A549 (cell line): Measurements from ENCODE around the gene DIP2A. TPM values are rescaled to one million over a fixed set of nuclear protein-coding genes. Genes with fewer than 3 reads are reported as not detected.

Experiments
- ATAC-seq, 2 experiments: fragments of 200-7000 bp in 1 of 2; fragments of >200 bp in 1 of 2; cut with Nextera tagmentation in 1 of 2; cut with Tn5 transposase in 1 of 2; 3 replicates each; pipeline versions ENCODE4 v1.8.0 to v1.9.1; 2018 to 2020; ENCODE audit warnings: mild to moderate bottlenecking in 1 of 2, moderate library complexity in 1 of 2
- CTCF ChIA-PET: fragments of 300-600 bp; sonication (Branson Sonifier 250); formaldehyde crosslinking; extraction: SDS; loops from one replicate; lab custom pipeline; 2021; ENCODE audit warnings: antibody characterized with exemption, inconsistent platforms; lab: Yijun Ruan, JAX
- POLR2A ChIA-PET: fragments of 350-600 bp; formaldehyde crosslinking; extraction: SDS; loops from one replicate; lab custom pipeline; 2021; ENCODE audit warnings: antibody characterized with exemption, inconsistent platforms; lab: Yijun Ruan, JAX
- DNase-seq, 2 experiments: peaks; one replicate each; pipeline versions ENCODE4 v3.0.0 to v3.0.0-alpha.2; 2011 to 2016; ENCODE audit warnings: low read depth in 1 of 2, low spot score in 1 of 2
- FAIRE-seq: peaks from 2 replicates; lab custom pipeline; 2011; peaks lifted over from hg19 to GRCh38; lab: Jason Lieb, UNC
- H3K27ac ChIP-seq, 2 experiments: fragments of >200 bp; sonication (Bioruptor Twin); formaldehyde crosslinking; 3 replicates each; pipeline ENCODE4 v1.5.1; 2016 to 2017
- H3K4me1 ChIP-seq: fragments of >200 bp; sonication (Bioruptor Twin); formaldehyde crosslinking; 3 replicates; pipeline ENCODE4 v1.6.1; 2016
- H3K4me2 ChIP-seq: fragments of >200 bp; sonication (Bioruptor Twin); formaldehyde crosslinking; 3 replicates; pipeline ENCODE4 v1.6.1; 2016
- H3K4me3 ChIP-seq: fragments of >200 bp; sonication (Bioruptor Twin); formaldehyde crosslinking; 3 replicates; pipeline ENCODE4 v1.5.1; 2016
- H3K9me3 ChIP-seq: fragments of >200 bp; sonication (Bioruptor Twin); formaldehyde crosslinking; 3 replicates; pipeline ENCODE4 v1.6.1; 2016
- FOXS1 ChIP-seq: fragments of 250-450 bp; sonication (Bioruptor Pico); IDR thresholded peaks from 2 replicates; pipeline ENCODE4 v1.5.0; 2020; ENCODE audit warnings: mild to moderate bottlenecking, moderate library complexity
- GATA3 ChIP-seq: IDR thresholded peaks from 2 replicates; pipeline ENCODE4 v1.6.1; 2012; ENCODE audit warnings: borderline replicate concordance
- JUN ChIP-seq, 2 experiments: fragments of >200 bp; sonication (Bioruptor Twin); formaldehyde crosslinking; IDR thresholded peaks; 2 replicates in 1 of 2; 3 replicates in 1 of 2; pipeline ENCODE4 v1.6.1; 2016 to 2017
- JUNB ChIP-seq: fragments of >200 bp; sonication (Bioruptor Twin); formaldehyde crosslinking; IDR thresholded peaks from 2 replicates; pipeline ENCODE4 v1.6.1; 2016
- MAZ ChIP-seq: fragments of 150-350 bp; IDR thresholded peaks from 2 replicates; pipeline ENCODE4 v1.6.1; 2014; ENCODE audit warnings: antibody characterized with exemption, low read depth, low read length, borderline replicate concordance
- NPAS2 ChIP-seq: fragments of 250-450 bp; sonication (Bioruptor Pico); IDR thresholded peaks from 2 replicates; pipeline ENCODE4 v1.8.0; 2022; ENCODE audit warnings: mild to moderate bottlenecking, moderate library complexity, borderline replicate concordance
- POLR2A ChIP-seq: IDR thresholded peaks from 2 replicates; pipeline ENCODE4 v1.6.1; 2012; ENCODE audit warnings: mild to moderate bottlenecking, low read length
- POLR2AphosphoS2 ChIP-seq: conservative IDR thresholded peaks from 2 replicates; pipeline ENCODE4 v1.6.1; 2012; ENCODE audit warnings: low read length, improper control_type of control experiment, inconsistent platforms
- RAD21 ChIP-seq, 2 experiments: fragments of >200 bp in 1 of 2; sonication (Bioruptor Twin) in 1 of 2; formaldehyde crosslinking in 1 of 2; IDR thresholded peaks in 1 of 2; conservative IDR thresholded peaks in 1 of 2; 2 replicates in 1 of 2; 3 replicates in 1 of 2; pipeline ENCODE4 v1.6.1; 2012 to 2018; ENCODE audit warnings: inconsistent platforms in 1 of 2
- RCOR1 ChIP-seq: fragments of 150-350 bp; IDR thresholded peaks from 2 replicates; pipeline ENCODE4 v1.6.1; 2014; ENCODE audit warnings: antibody characterized with exemption, low read length, low read depth
- RFX5 ChIP-seq: fragments of 450-650 bp; IDR thresholded peaks from 2 replicates; pipeline ENCODE4 v1.7.1; 2014; ENCODE audit warnings: antibody characterized with exemption, mild to moderate bottlenecking, moderate library complexity
- RNF2 ChIP-seq: fragments of 200-600 bp; sonication (generic); IDR thresholded peaks from 2 replicates; pipeline ENCODE4 v1.6.1; 2016; ENCODE audit warnings: low read depth, mild to moderate bottlenecking, antibody characterized with exemption, moderate library complexity, borderline replicate concordance
- SMC3 ChIP-seq: fragments of >200 bp; sonication (Bioruptor Twin); formaldehyde crosslinking; IDR thresholded peaks from 3 replicates; pipeline ENCODE4 v1.6.1; 2018; ENCODE audit warnings: inconsistent platforms
- ZC3H11A ChIP-seq: fragments of 450-650 bp; IDR thresholded peaks from 2 replicates; pipeline ENCODE4 v1.6.1; 2014; ENCODE audit warnings: antibody characterized with exemption, mild to moderate bottlenecking
- WGBS: methylation state at CpG from one replicate; pipeline ENCODE4 v1.1.6; 2017; ENCODE audit errors: missing lambda C conversion rate; 5-methylcytosine and 5-hydroxymethylcytosine counted together
- polyA plus RNA-seq, 4 experiments: library from polyadenylated mRNA; depleted of rRNA in 3 of 4; stranded (reverse); fragments of >200 nt; fragmentation: RNase III in 1 of 4; extraction: RNeasy Plus Mini Kit Qiagen cat#74134 plus additional on column Dnase treatment in 1 of 4; gene quantifications; 2 replicates in 3 of 4; 3 replicates in 1 of 4; pipeline ENCODE4 v1.2.3, GENCODE V29; 2011 to 2017
- TF ChIP-seq, protein P1 (sequence below): IDR thresholded peaks from 2 replicates; pipeline ENCODE4 v1.6.1; 2012; ENCODE audit warnings: low read depth, borderline replicate concordance
- TF ChIP-seq, protein P2 (sequence below): fragments of 250-450 bp; sonication (Bioruptor Pico); IDR thresholded peaks from 2 replicates; pipeline ENCODE4 v1.5.0; 2020; ENCODE audit warnings: low read depth, mild to moderate bottlenecking, moderate library complexity
- TF ChIP-seq, protein P3 (sequence below): fragments of 200-600 bp; sonication (generic); IDR thresholded peaks from 2 replicates; pipeline ENCODE4 v1.6.1; 2016; ENCODE audit warnings: antibody characterized with exemption, mild to moderate bottlenecking, moderate library complexity
- TF ChIP-seq, protein P4 (sequence below): fragments of 450-650 bp; IDR thresholded peaks from 2 replicates; pipeline ENCODE4 v1.6.1; 2014; ENCODE audit warnings: antibody characterized with exemption
- TF ChIP-seq, protein P5 (sequence below): IDR thresholded peaks from 2 replicates; pipeline ENCODE4 v1.6.1; 2012

DIP2A gene
- polyA plus RNA-seq, 2 of the 4 experiments (the other 2 are of a cell fraction) = 13.3 to 18.4 TPM

DNA sequence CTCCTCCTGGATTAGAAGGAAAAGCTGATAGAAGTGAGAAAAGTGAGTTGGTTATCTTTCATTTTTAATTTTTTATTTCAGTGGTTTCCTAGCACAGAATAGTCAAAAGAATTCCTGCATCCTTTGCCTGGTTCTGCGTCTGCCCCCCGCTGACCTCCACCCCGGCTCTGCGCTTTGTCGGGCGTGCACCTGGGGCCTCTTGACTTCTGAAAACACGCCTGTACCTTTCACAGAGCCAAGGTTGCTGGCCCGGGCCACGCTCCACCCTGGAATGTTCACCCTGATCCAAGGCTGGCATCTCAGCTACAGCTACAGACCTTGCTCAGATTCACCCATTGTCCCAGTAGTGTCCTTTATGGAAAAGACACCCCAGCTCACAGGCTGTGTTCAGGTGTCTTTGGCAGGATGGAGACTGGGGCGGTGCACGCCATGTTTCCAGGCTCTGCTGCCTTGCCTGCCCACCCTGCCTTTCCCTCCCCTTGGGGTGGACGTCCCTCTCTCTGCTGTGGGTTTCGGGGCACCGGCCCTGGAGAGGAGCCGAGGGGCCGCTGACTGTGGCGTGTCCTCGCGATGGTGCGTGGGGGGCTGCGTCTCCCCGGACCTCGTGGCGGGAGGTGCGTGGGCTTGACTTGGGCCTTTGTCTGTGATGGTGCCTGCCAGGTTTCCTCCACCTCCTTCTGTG, 40.3 kb upstream of the DIP2A start:
- Histone ChIP-seq H3K4me1 (no peaks in the 10 kb centered on the region), H3K4me2 (no peak overlapping the region), H3K9me3 (no peaks in the 10 kb centered on the region), H3K27ac (no peak overlapping the region), H3K4me3 (no peak overlapping the region)
- no peak for ATAC-seq
- WGBS = 95% methylated on average over 14 of the region's 25 CpGs
- no peak for DNase-seq
- ChIA-PET POLR2A (no interaction called here), CTCF (interaction anchor here (0.6 to 1.1 kb wide), 3 partner anchors 12 to 275 kb away, joined by 3 read pairs; no protein-coding TSS in a partner anchor)
- FAIRE-seq = no peak
- TF ChIP-seq RFX5 (no peak), SMC3 (no peak), POLR2A (no peak), ZC3H11A (no peak), NPAS2 (CRISPR knock-in tag) (no peak), RCOR1 (no peak), JUNB (no peak), RNF2 (no peak)
- TF ChIP-seq, protein P1, sequence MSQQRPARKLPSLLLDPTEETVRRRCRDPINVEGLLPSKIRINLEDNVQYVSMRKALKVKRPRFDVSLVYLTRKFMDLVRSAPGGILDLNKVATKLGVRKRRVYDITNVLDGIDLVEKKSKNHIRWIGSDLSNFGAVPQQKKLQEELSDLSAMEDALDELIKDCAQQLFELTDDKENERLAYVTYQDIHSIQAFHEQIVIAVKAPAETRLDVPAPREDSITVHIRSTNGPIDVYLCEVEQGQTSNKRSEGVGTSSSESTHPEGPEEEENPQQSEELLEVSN = no peak
- TF ChIP-seq, protein P2, sequence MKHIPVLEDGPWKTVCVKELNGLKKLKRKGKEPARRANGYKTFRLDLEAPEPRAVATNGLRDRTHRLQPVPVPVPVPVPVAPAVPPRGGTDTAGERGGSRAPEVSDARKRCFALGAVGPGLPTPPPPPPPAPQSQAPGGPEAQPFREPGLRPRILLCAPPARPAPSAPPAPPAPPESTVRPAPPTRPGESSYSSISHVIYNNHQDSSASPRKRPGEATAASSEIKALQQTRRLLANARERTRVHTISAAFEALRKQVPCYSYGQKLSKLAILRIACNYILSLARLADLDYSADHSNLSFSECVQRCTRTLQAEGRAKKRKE (CRISPR knock-in tag) = no peak
- TF ChIP-seq, protein P3, sequence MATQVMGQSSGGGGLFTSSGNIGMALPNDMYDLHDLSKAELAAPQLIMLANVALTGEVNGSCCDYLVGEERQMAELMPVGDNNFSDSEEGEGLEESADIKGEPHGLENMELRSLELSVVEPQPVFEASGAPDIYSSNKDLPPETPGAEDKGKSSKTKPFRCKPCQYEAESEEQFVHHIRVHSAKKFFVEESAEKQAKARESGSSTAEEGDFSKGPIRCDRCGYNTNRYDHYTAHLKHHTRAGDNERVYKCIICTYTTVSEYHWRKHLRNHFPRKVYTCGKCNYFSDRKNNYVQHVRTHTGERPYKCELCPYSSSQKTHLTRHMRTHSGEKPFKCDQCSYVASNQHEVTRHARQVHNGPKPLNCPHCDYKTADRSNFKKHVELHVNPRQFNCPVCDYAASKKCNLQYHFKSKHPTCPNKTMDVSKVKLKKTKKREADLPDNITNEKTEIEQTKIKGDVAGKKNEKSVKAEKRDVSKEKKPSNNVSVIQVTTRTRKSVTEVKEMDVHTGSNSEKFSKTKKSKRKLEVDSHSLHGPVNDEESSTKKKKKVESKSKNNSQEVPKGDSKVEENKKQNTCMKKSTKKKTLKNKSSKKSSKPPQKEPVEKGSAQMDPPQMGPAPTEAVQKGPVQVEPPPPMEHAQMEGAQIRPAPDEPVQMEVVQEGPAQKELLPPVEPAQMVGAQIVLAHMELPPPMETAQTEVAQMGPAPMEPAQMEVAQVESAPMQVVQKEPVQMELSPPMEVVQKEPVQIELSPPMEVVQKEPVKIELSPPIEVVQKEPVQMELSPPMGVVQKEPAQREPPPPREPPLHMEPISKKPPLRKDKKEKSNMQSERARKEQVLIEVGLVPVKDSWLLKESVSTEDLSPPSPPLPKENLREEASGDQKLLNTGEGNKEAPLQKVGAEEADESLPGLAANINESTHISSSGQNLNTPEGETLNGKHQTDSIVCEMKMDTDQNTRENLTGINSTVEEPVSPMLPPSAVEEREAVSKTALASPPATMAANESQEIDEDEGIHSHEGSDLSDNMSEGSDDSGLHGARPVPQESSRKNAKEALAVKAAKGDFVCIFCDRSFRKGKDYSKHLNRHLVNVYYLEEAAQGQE = no peak

DNA sequence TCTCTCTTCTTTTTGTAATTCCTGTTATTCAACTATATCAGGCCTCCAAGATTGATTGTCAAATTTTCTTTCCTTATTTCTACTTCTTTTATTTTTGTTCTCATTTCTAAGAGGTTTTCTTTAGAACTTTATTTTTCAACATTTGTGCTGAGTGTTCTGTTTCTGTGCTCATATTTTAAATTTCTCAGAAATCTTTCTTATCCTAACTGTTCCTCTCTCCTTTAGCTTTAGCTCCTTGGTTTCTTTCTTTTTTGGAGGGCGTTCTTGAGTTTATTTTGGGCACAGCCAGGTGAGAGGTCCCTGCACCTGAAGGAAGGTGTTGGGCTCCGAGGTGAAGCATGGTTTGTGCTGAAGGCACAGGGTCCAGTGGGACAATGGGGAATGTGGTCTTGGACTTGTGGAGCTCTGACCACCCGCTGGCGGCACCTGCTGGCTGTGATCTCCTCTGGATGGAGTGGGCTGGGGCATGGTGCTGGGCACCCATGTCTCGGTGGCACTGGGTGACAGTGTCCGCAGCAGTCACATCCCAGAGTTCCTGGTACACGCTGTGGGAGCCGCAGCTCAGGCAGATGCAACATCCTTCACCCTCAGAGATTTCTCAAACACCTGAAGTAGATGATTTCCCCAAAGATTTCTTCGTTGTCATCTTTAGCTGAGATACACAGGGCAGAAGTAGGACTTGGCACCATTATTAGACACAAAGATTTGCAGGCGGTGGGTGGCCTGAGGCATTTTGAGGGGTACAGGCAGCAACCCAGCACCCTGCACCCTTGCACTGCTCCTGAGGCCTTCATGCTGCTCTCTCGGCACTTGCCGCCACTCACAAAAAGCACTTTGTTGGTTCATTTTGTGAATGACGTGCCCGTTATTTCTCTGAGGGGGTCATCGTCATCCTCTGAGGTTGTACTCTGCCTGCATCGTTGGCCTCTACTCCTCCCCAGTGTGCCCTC, 38.2 kb upstream of the DIP2A start:
- WGBS = 96% methylated on average over 10 of the region's 16 CpGs
- TF ChIP-seq, protein P4, sequence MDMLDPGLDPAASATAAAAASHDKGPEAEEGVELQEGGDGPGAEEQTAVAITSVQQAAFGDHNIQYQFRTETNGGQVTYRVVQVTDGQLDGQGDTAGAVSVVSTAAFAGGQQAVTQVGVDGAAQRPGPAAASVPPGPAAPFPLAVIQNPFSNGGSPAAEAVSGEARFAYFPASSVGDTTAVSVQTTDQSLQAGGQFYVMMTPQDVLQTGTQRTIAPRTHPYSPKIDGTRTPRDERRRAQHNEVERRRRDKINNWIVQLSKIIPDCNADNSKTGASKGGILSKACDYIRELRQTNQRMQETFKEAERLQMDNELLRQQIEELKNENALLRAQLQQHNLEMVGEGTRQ = no peak
- TF ChIP-seq FOXS1 (CRISPR knock-in tag) = no peak
- TF ChIP-seq JUN (IDR thresholded peaks at IDR 0.05) = no peak
- TF ChIP-seq GATA3 = no peak
- TF ChIP-seq, protein P3 = no peak
- no peak for TF ChIP-seq MAZ
- TF ChIP-seq, protein P5, sequence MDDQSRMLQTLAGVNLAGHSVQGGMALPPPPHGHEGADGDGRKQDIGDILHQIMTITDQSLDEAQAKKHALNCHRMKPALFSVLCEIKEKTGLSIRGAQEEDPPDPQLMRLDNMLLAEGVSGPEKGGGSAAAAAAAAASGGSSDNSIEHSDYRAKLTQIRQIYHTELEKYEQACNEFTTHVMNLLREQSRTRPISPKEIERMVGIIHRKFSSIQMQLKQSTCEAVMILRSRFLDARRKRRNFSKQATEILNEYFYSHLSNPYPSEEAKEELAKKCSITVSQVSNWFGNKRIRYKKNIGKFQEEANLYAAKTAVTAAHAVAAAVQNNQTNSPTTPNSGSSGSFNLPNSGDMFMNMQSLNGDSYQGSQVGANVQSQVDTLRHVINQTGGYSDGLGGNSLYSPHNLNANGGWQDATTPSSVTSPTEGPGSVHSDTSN = no peak
- TF ChIP-seq RAD21 (conservative IDR thresholded peaks at IDR 0.05 in 1 of 2, IDR thresholded peaks at IDR 0.05 in 1 of 2) = no peak
- no peak for TF ChIP-seq POLR2AphosphoS2
- no peak for DNase-seq
- ATAC-seq = 0 out of 6 replicates have a peak, but pooled peaks of 1 of the 2 experiments have one; percentile 42
- Histone ChIP-seq H3K4me3 (no peak overlapping the region), H3K4me2 (no peak overlapping the region), H3K27ac (no peak overlapping the region), H3K4me1 (no peaks in the 10 kb centered on the region), H3K9me3 (no peaks in the 10 kb centered on the region)
- CTCF ChIA-PET = interaction anchor here (0.7 to 1.5 kb wide), 3 partner anchors 8 to 31 kb away, joined by 3 read pairs; no protein-coding TSS in a partner anchor
- no peak for FAIRE-seq
- POLR2A ChIA-PET = no interaction called here
